ENCODE data around the gene SLC6A12.

DNA sequence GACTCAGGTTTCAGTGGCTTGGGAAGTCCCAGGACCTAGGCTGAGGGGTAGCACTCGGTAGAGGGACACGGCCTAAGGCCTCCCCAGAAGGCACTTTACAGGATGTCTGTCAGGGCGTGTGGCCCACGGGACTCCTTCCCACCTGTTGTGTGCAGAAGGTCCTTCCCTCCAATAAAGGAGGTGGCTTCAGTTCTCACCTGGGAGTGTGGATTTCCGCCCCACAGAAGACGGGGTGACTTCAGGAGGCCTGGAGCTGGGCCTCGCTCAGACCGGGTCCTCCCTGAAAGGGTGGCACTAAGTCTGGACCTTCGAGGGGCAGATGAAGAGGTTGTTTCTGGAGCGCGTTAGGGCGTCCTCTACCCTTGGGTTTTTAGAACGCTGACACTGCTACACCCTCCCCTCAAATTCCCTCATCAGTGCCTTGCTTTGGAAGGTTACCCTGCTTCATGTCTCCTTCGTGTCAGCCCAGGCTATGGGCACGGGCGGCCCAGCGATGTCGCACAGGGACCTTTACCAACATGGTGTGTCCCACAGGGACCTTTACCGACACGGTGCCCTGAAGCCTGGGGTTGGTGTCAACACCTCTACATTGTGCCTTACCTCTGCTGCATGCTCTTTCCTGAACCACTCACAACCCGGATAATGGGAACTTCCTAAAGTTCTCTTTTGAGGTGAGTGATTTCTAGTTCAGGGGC lies 7.1 kb downstream of the SLC6A12 start:
- no peak for TF ChIP-seq POLR2AphosphoS5 (IDR thresholded peaks at IDR 0.05; ENCODE audit: low read depth, low read length)
- no peak for TF ChIP-seq TAF1 (IDR thresholded peaks at IDR 0.05; ENCODE audit: borderline replicate concordance, low read depth, low read length)
- no peak for TF ChIP-seq POLR2A (IDR thresholded peaks at IDR 0.05; ENCODE audit: low read depth, low read length)

Data from GM12892 (cell line).